Activated T-cell treated with anti-CD3 and anti-CD28 coated beads, Interleukin-2, amount 50 U/mL, for 48 hours (primary cell): ENCODE results near the gene ATXN1.
"Not testable (repeated sequence)": the region's sequence is repeated elsewhere in the genome, so short reads cannot be mapped to it uniquely, and the experiment has no call there.

Experiments
- DNase-seq, 2 experiments: peaks; one replicate each; pipeline ENCODE4 v3.0.0-alpha.2; 2020

Gene ATXN1

DNA sequence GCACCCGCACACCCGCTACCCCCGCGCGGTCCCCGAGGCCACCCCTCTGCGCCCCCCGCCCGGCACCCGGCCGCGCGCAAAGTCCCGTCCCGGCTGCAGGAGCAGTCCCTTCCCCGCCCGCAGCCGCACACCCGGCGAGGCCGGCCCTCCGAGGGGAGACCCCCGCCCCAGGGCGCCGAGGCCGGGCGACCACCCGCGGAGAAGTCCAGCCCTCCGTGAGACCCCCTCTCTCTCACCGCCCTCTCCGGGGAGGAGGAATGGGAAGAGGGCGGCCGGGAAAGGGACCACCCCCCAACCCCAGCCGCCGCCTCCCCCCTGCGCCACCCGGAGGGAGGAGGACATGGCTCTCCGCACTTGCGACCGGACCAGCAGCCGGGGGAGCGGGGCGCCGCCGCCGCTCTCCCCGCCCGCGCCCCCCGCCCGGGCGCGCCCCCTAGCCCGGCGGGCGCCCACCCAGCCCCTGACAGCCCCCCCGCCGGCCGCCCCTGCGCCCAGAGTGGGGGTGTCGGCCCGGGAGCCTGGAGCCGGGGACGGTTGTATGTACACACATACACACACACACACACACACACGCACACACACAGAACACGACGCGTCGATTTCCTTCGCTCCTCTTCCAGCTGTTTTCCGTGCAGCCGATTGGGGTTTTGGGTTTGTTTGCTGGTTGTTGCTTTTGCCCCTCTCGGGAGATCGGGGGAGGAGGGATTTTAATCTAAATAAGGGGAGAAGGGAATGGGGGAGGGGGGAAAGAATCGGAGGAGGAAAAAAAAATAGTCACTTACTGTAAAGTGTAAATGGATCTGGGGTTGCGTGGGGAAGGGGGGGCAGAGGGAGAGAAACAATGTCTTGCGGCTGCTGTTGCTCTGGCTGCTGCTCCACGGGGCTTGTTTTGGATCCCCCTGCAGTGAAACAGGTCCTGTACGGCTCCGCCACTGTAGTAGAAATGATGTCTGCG is at the start of gene ATXN1:
Gene ATXN1, minus strand, starts transcription at position 945 of the 955 bp plus-strand sequence.
- peak; percentile 55 to 64 for DNase-seq

DNA sequence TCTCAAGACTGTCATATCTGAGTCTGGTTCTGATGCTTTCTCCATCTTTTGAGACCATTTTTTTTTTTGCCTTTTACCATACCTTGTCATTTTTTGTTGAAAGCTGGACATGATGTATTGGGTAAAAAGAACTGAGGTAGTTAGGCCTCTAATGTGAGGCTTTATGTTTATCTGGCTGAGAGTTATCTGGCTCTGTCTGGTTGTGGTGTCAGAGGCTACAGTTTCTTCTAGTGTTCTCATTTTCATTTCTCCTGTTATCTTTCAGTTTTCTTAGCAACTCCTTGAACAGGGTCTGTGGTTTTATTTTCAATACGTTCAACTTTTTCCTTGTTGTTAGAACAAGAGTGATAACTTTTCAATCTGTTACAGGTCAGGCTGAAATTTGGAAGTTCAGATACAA is 49.2 kb upstream of the ATXN1 start:
- DNase-seq: no peak

- DNase-seq: no peak
Measured at GRCh38 chr6:16809753-16810358, 48.6 kb upstream of the ATXN1 start.

GRCh38 chr6:16807956-16808355 is 46.7 kb upstream of the ATXN1 start:
- DNase-seq: no peak

DNA sequence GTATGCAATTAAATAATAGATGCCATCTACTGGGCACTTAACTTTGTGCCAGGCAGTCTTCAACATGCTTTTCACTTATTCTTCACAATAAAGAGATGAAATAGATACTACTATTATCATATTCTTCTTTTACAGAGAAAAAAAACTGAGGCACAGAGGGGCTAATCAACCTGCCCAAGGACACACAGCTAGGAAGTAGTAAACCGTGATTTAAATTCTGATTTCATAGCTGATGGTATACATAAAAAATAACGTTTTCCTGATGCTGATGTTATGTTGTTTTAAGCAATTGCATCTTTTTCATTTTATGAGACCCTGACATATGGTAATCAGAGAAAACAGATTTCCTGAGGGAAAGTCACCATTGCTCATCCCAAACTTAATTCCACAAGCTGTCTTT is 45.1 kb upstream of the ATXN1 start:
- no peak for DNase-seq

DNA sequence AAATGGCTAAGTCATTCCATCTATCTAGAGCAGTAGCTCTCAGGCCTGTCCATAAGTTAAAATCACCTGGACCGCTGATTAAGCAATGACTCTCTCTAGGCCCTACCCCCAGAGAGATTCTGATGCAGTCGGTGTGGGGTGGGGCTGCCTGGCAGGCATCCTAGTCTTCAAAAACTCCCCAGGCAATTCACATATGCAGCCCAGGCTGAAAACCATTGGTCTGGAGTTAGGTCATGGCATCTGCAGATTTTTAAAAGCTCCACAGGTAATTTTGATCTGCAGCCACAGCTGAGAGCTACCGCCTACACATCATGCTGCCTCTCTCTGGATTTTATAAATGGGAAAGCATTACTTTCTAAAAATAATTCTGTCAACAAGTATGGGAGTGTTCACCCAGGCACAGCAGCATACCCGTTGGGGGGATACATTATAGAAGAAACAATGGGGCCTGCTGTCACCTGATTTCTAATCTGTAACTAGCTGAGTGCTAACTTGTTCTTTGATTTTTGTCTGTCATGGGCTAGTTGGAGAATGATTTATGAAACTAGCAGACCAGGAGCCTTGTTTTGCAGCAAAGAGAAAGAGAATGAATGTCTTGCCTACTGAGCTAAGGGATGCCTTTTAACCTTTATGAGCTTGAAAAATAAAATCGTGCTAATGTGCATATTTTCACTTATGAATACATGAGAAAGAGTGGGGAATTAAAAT is 44.1 kb upstream of the ATXN1 start:
- DNase-seq: no peak

DNA sequence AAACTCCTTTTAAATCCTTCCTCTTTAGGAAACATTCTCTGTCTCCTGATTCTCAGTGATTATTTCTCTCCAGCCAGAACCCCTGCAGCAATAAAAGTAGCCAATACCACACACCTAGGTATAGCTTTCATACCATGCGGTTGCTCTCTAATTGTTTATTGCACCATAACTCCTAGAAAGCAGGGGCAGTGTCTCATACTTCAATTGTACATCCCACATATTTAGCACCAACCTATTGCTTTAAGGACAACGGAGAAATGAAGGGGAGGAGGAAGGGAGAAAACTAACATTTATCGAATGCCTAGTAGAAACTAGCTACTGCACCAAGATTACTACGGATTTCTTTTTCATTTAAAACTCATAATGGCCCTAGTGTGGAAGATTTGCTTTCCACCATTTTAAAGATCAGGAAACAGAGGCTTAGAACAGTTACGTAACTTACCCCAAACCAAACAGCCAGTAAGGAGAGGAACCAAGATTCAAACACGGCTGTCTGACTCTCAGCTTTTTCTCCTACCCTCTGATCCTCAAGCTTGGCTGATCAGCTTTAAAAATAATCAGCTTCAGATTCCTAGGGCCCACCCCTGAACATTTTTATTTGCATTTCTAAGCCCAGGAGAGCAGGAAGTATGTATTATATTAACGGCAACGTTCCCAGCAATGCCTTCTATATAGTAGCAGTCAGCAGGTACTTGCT is 43.4 kb upstream of the ATXN1 start:
- DNase-seq: no peak

DNA sequence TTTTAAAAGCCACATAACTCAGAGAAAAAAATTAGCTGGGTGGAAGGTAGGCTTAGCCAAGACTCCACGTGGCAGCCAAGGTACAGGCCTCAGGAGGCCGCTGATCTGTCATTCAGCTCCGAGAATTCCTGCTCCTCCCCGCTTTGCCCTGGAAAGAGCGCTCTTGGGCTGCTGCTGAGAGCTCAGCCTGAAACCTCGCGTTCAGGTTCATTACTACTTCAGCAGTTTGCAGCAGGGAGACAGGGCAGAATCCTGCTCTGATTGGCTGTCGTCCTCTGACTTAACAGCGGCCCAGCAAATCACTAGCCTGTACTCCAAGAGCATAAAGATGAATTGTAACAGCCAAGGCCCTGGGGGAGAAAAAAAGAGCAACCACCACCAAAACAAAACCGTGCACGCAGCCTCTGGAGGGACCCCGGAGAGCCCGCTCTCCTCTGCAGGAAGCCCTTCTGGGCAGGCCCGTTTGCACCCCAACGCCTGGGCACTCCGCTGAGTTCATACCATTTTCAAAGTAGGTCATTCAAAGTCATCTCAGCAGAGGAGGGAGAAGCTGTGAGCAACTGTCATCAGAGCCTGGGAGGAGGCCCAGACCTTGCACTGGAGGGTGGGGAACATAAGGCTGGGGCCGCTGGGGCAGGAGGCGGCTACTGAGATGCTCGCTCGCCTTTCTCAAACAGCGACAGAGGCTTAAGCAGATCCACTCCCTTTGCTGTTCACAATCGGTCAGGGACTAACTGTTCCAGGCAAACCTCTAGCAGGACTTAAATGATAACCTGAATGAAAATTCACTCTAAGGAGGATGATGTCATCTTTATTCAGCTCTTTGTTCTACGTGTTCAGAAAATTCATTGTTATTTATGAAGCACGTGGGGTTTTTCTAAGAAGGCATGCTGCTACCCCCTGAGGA is 42.3 kb upstream of the ATXN1 start:
- no peak for DNase-seq

GRCh38 chr6:16802071-16802470 is 40.8 kb upstream of the ATXN1 start:
- DNase-seq: no peak

DNA sequence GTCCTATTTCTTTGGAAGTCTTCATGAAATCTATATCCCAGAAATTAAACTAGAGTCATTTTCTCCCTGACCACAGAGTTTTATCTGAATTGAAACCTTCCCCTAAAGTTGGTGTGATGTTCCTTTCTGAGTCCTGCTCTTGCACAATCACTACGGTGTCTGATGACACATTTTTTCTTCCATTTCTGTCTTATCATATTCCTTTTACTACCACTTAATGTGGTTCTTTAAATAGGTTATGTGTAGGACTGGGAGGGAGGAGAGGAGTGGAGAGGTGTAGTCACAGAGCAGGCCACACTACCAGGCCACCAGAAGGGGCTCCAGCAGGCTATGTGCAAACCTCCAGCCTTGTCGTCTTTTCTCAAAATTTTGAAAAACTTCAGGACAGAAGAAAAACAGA is 39.7 kb upstream of the ATXN1 start:
- DNase-seq: peak in 1 of 2 experiments; percentile 38

DNA sequence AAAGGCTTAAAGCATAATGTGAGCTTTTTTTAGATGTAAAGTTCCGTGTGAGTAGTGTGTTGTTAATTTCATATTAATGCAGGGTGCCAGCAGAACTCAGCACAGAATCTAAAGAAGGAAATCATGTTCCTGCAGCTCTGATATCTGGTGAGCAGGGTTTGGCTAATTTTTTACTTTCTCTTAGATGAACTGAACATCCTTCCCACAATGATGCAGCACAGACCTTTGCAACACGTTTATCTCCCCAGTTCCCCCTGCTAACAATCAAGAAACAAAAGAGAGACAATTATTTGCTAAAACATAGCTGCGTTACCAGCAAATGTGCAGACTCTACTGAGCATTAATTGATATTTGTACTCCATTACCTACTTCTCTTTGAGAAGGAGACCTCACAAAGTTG is 39.1 kb upstream of the ATXN1 start:
- DNase-seq: no peak

GRCh38 chr6:16799279-16800193 is 38.3 kb upstream of the ATXN1 start:
- DNase-seq: no peak

GRCh38 chr6:16793828-16794412 is 32.7 kb upstream of the ATXN1 start:
- no peak for DNase-seq

GRCh38 chr6:16789329-16790038 is 28.2 kb upstream of the ATXN1 start:
- no peak for DNase-seq

DNA sequence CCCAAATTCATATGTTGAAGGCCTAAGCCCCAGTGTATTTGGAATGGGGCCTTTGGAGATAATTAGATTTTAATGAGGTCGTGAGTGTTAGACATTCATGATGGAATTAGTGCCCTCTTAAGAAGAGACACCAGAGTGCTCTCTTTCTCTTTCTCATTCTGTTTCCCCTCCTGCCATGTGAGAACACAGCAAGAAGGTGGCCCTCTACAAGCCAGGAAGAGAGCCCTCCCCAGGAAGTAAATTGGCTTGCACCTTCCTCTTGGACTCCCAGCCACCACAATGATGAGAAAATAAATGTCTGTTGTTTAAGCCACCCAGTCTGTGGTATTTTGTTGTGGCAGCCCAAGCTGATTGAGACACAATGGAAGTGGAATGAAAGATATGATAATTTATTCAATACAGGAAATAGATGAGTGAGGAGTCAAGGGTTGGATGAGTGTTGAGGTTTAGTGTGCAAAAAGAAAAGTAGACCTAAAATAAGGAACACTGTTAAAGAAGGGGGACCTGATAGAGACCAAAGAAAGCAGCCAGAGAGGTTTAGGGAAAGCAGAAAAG is 25.9 kb upstream of the ATXN1 start:
- DNase-seq: no peak

GRCh38 chr6:16785496-16785895 is 24.2 kb upstream of the ATXN1 start:
- DNase-seq: no peak

GRCh38 chr6:16784957-16785356 is 23.7 kb upstream of the ATXN1 start:
- not testable (repeated sequence) for DNase-seq

- DNase-seq: no peak
Measured at GRCh38 chr6:16783952-16784565, 22.8 kb upstream of the ATXN1 start.

- no peak for DNase-seq
Measured at GRCh38 chr6:16783509-16783908, 22.2 kb upstream of the ATXN1 start.
